Measurements from ENCODE around the gene MKNK1.

The MKNK1 gene

GRCh38 chr1:46569884-46570725 is 34.0 kb downstream of the MKNK1 start:
- peak in 1 of 10 donors; percentile 61 for DNase-seq

GRCh38 chr1:46569116-46569515 is 35.0 kb downstream of the MKNK1 start:
- no peak for DNase-seq
- intact Hi-C loops (cut with DNase I) = no loop called here

More at GRCh38 chr1:46569884-46570725, 34.0 kb downstream of the MKNK1 start:
- intact Hi-C loops (cut with DNase I) = no loop called here

- intact Hi-C loops (cut with DNase I) = no loop called here
- DNase-seq = no peak
Measured at GRCh38 chr1:46568461-46568891, 35.6 kb downstream of the MKNK1 start.

GRCh38 chr1:46563341-46563740 is 40.7 kb downstream of the MKNK1 start:
- intact Hi-C loops (cut with DNase I) = no loop called here

GRCh38 chr1:46562498-46562897 is 41.6 kb downstream of the MKNK1 start:
- intact Hi-C loops (cut with DNase I) = no loop called here
- peak in 2 of 10 donors; percentile 37 to 53 for DNase-seq

More at GRCh38 chr1:46563341-46563740, 40.7 kb downstream of the MKNK1 start:
- no peak for DNase-seq

- DNase-seq = peak in 2 of 10 donors; percentile 15 to 66
- intact Hi-C loops (cut with DNase I) = no loop called here
Measured at GRCh38 chr1:46558966-46559365, 45.1 kb downstream of the MKNK1 start.

DNA sequence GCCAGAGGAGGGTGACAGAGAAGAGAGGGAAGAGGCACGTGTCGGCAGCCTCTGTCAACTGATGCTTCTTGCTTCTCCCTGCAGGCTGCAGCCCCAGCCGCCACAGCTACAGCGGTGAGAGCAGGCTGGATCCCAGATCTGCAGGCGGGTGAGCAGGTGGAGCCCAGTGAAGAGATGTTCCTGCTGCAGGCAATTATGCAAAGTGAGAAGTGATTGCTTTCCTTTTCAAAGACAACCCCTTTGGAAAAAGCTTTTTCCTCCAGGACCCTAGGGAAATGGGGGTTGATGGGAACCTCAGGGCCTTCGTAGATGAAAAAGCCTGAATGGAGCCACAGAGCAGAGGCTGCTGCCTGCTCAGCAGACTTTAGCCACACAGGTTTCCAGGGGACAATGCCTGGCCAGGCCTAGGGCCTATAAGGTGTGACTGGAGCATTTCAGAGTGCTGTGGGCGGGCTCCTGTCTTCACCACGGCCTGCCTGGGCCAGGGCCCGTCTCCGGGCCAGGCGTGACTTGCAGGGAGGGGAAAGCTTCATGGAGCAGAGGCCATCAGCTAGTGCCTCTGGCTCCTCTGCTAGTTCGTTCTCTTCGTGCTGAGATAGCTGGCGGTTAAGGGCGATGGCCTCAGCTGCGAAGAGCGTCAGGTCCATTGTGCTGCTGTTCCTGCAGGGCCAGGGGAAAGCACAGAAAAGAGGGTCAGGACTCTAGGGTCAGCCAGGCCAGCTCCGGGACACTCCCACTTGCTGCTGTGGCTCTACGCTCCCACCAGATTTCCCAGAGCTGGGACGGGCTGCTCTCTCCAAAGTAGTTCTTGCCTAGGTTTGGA is 45.7 kb downstream of the MKNK1 start:
- peak in 7 of 10 donors; percentile 49 to 92 (median 70) for DNase-seq
- intact Hi-C loops (cut with DNase I) = no loop called here

DNA sequence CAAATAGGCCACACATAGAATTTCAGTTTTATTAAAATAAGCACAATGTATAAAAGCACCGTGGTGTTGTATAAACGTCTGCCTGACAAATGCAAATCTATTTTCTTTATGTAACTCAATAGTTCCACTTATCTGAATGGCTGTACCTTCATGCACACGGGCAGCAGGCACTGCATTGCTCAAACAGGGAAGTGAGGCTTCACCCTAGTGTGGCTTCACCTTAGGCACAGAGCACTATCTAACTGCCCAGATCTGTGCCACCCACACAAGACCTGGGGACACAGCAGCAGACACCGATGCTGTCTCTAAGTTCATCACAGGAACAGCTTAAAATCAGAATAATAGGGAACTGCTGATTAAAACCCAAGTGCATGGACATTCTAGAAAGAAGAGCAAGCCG is 46.7 kb downstream of the MKNK1 start:
- DNase-seq = peak in 2 of 10 donors; percentile 19 to 21
- intact Hi-C loops (cut with DNase I) = no loop called here

DNA sequence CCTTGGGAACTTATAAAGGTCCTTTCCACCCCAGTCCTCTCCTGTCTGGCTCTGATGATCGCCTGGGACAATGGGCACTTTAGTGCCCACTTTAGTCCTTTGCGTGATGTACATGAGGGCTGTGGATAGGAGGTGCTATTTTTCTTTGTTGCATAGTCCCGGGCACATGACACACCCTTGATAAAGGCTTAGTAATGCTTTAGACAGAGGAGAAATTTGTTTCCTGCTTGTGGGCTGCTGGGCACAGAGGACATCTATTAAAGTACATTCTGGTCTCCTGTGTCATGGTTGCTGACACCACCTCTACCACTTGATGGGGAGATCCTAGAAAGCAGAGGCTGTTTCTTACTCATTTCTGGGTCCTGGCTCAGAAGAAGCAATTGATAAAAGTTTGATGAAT is 47.2 kb downstream of the MKNK1 start:
- no peak for DNase-seq
- intact Hi-C loops (cut with DNase I) = no loop called here

- intact Hi-C loops (cut with DNase I) = no loop called here
- peak in 2 of 10 donors; percentile 59 to 66 for DNase-seq
Measured at GRCh38 chr1:46555826-46556619, 48.0 kb downstream of the MKNK1 start.

- intact Hi-C loops (cut with DNase I) = no loop called here
- peak in 3 of 10 donors; percentile 35 to 80 (median 55) for DNase-seq
Measured at GRCh38 chr1:46554597-46555381, 49.3 kb downstream of the MKNK1 start.

DNA sequence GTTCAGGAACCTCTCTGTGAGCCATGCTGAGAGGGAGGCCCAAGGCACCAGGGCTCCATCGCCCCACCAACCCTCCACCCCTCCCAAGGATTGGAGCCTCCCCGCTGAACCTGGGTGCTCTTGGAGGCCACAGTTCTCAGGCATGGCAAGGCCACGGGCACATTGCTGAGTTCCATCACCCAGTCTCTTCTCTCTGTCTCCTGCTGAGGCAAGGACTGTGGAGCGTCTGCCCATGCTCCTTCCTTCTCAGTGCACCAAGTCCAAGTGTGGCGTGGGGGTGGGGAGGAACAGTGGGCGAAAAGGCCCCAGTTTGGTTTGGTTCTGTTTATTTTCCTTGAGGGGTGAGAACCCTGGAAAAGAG is 49.9 kb downstream of the MKNK1 start:
- peak in 3 of 10 donors; percentile 49 to 71 (median 66) for DNase-seq
- intact Hi-C loops (cut with DNase I) = no loop called here

DNA sequence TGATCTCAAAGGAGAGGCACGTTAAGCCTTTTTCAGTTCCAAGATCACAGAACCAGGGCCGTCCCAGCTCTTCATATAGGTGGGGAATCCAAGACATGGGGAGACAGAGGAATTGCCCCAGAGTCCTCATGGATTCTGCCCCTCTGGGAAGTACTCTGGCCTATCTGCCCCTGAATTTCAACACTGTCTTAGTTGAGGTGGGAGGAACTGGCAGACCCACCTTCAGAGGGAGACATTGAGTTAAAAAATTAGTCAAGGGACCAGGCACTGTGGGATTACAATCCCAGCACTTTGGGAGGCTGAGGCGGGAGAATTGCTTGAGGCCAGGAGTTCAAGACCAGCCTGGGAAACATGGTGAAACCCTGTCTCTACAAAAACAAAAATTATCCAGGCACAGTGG is 50.6 kb downstream of the MKNK1 start:
- peak in 2 of 10 donors; percentile 18 to 22 for DNase-seq
- intact Hi-C loops (cut with DNase I) = no loop called here

- DNase-seq = peak in 3 of 10 donors; percentile 51 to 74 (median 65)
- intact Hi-C loops (cut with DNase I) = no loop called here
Measured at GRCh38 chr1:46552357-46553237, 51.5 kb downstream of the MKNK1 start.

GRCh38 chr1:46551597-46552095 is 52.4 kb downstream of the MKNK1 start, which contains the start of gene KNCN:
KNCN (minus strand) TSS chr1:46551647; CDS start chr1:46551215, 432 bp downstream.
- intact Hi-C loops (cut with DNase I) = no loop called here
- peak in 3 of 10 donors; percentile 27 to 66 (median 52) for DNase-seq

DNA sequence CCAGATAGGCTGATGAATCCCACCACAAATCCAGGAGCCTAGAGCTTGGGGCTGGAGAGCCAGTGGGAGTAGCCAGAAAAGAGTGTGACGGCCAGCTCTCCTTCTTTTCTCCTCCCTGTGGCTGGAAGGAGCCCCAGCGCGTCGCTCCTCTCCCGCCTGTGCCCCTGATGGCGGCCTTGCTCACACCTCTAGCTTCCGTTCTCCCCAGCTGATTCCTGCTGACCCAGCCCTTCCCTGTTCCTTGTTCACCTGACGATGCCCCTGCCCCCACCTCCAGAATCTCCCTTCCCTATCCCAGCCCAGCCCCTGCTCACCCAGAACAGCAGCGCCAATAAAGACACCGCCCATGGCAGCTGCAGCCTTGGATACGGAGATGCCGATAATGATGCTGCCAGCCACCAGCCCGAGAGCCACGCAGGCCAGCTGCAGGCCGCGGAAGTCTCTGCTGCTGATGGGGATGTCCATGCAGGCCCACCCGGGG is 53.3 kb downstream of the MKNK1 start:
- intact Hi-C loops (cut with DNase I) = no loop called here
- peak in 3 of 10 donors; percentile 69 to 79 (median 77) for DNase-seq

DNA sequence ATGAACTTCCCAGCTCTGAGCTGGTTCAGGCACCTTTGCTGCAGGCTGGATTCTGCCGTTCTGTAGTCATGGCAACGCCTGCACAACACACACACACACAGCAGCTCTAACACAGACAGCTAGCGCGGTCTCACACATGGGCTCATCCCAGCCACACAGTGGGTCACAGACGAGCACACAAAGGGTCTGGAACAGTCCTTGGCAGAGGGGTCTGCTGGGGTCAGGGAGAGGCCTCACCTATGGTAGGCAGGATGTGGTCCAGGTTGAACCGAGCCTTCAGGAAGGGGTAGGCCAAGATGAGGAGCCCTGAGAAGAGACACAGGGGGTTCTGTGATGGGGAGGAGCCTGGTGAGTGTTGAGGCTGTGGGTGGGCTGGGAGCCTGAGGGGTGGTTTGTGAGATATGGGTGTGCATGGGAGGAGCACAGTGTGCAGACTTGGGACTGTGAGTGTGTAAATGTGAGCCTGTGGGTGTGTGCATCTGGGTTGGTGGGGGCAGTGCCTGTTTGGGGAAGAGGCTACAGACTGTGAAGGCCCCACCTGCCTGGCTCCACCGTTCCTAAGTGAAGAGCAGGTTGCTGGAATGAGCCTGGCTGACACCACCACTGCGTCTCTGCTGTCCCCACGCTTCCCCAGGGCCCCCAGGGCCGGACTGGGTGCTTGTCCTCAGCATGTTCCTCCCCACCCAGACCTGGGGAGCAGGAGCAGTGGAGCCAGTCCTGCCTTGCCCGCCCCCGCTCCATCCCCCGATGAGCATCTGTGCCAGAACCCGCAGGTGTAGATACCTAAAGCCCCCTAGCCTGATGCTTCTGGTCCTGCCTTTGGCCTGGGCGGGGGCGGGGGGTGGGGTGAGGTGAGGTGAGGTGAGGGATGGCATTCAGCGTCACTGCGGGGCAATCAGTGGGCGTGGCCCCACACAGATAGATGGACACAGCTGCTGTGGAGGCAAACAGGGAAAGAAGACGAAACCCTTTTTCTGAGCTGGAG is 54.1 kb downstream of the MKNK1 start:
- peak in 7 of 10 donors; percentile 43 to 94 (median 73) for DNase-seq
- intact Hi-C loops (cut with DNase I) = no loop called here
